HPDE6-E6E7 (cell line): ENCODE measurements around the gene CCDC39.
A peak's percentile ranks its signal among the peaks of the same experiment; 100 is the strongest.
"Not testable (repeated sequence)": the region's sequence is repeated elsewhere in the genome, so short reads cannot be mapped to it uniquely, and the experiment has no call there.

ENCODE experiments used
- DNase-seq: peaks from one replicate; pipeline ENCODE4 v3.0.0; 2011; ENCODE audit warnings: missing footprints; ENCODE audit errors: extremely low spot score

The CCDC39 gene

DNA sequence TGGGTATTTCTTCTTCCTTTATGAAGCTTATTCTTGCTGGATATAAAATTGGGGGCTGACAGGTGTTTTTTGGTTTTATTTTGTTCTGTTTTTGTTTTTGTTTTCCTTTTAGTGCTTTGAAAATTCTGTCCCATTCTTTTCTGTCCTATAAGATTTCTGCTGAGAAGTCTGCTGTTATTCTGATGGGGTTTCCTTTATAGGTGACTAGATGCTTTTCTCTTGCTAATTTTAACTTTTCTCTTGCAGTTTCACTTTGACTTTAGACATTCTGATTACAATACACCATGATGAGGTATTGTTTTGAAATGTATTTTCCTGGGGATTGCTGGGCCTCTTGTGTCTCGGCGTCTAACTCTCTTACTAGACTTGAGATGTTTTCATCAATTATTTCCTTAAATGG, 54.6 kb downstream of the CCDC39 start:
- no peak for DNase-seq

DNA sequence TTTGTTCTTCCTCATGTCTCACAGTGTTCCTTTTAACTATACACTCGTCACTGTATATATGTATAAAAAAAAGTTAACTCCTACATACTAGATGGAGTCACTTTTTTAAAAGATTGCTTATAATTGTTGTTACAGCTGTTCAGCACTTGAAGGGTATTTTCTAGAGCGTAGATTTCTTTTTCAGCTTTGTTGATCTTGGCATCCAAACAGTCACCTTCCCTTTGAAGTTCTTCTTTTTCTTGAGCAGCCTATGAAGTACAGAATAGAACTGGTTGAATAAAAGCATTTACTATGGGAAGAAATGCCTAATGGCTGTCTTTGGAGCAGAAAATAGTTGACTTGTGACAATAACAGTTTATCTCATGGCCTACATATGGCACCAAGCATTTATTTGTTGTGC, 59.6 kb downstream of the CCDC39 start:
- DNase-seq = no peak

GRCh38 chr3:180618563-180618962, 60.7 kb downstream of the CCDC39 start:
- not testable (repeated sequence) for DNase-seq

DNA sequence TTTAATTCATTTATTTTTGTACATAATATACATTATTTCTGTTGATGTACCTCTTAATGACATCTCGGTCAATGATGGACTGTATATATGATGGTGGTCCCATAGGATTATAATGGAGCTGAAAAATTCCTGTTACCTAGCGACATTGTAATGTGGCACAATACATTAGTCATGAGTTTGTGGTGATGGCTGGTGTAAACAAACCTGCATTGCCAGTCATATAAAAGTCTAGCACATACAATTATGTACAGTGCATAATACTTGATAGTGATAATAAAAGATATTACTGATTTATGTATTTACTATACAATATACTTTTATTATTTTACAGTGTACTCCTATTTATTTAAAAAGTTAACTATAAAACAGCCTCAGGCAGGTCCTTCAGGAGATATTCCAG, 62.2 kb downstream of the CCDC39 start:
- DNase-seq = no peak

DNA sequence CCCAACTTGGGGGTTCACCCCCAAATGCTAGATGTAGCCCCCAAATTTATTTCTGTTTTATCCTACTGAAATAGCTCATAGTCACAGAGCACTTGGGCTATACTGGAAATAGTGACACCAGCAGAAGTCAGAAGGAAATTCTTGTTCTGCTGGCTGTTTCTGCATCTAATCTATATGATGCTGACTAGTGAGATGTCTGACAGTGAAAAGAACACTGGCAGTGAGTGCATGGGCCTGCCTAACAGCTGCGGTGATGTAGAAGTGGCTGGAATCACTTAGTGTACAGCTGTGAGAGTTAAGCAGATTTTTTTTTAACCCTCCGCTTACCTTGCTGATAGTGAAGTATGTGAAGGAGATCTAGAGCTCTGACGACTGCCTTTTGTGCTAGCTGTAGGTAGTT, 63.3 kb downstream of the CCDC39 start:
- DNase-seq = no peak

DNA sequence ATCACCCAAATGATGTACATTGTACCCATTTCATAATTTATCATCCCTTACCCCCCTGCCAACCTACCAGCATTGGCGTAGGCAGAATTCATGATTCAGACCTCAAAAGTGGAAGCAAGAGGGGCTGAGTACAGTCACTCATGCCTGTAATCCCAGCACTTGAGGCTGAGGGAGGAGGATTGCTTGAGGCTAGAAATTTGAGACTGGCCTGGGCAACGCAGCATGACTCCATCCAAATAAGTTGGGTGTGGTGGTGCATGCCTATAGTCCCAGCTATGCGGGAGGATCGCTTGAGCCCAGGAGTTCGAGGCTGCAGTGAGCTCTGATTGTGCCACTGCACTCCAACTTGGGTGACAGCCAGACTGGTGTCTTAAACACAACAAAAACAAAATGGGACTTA, 66.9 kb downstream of the CCDC39 start:
- DNase-seq = no peak

- DNase-seq = no peak
Observed at GRCh38 chr3:180611006-180611405, 68.3 kb downstream of the CCDC39 start.

DNA sequence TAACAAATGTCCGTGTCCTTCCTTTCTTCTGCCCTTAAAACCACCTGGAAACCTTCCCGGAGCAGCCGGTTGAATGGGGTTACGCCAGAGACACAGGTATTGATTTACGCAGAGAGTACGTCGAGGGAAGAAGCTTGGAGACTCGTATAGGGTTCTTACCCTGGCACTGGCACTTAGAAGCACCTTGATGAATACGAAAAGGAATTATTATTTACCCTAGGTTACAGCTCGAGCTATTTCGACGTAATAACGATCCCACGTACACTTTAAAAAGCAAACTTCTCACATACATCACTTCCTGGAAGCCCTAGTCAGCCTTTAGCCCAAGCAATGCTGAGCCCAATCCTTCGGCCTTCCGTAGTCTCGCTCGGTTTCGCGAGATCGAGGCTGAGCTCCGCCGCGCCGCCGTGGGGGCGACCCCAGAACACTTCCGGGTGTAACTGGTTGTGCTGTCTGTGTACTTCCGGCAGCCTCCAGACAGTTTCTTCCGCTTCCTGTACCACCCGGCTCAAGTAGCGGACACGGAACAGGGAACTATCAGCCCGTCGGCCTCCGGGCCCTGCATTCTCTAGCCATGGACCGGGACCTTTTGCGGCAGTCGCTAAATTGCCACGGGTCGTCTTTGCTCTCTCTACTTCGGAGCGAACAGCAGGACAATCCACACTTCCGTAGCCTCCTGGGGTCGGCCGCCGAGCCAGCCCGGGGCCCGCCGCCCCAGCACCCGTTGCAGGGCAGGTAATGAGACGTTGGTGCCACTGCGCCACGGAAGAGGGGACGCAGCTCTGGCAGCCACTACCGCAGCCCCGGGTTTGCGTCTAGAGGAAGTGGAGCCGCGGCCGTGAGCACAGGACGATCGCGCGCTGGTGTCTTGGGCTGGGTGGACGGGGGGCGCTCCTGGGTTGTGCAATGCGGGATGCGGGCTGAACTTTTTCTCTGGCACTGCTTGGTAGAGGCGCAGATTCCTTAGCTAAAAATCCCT, 77.3 kb downstream of the CCDC39 start, which contains the start of gene TTC14:
Gene TTC14, plus strand, starts transcription at position 476 of the 979 bp plus-strand sequence. Its CDS starts 99 bp downstream, at position 575.
- DNase-seq = peak; percentile 88

DNA sequence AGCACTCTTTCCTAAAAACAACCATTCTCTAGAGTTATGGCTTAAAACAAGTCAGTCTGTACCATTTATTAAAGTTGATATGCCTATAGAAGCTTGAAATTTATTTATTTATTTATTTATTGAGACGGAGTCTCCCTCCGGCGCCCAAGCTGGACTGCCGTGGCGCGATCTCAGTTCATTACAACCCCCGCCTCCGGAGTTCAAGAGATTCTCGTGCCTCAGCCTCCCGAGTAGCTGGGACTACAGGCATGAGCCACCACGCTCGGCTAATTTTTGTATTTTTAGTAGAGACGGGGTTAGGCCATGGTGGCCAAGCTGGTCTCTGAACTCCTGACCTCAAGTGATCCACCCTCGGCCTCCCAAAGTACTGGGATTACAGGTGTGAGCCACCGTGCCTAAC, 78.8 kb downstream of the CCDC39 start:
- no peak for DNase-seq

- no peak for DNase-seq
Observed at GRCh38 chr3:180595559-180595935, 83.7 kb downstream of the CCDC39 start.

DNA sequence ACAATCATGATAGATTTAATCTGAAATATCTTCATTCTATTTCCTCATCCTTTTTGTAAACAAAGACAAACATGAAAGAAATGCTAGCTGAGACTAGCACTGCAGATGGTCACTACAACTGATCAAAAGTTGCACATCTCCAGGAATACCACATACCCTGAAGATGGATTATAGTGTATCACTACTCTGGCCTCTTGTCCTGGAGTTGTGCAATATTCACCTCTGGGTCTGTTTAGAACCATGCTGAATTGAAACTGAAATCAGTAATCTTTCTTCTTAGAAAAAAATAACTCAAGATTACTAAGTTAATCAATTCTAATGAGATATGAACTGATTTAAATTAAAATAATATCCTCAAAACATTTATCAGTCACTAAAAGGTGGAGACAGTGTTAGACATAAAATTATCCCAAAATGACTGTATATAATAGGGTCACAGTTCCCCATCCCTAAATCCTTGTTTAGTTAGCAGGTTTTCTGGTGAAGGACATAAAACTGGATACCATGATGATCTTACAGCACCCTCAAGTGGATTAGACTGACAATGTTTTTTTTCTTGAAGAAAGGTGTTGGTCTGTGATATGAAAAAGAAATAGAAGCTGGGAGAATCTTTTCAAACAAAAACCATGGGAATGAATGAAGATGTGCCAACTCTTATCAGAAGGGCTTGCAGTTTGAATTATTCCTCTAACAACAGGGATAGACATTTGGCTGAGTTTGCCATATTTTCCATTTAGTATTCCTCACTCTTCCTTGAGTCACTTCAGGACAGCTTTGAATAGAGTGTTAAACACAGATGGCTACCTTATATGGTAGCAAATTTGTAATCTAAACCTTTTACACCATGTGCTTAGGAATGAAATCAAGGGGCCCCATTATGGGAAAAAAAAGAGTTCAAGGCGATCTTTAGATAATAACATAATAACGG, 84.4 kb downstream of the CCDC39 start:
- DNase-seq = peak; percentile 26

DNA sequence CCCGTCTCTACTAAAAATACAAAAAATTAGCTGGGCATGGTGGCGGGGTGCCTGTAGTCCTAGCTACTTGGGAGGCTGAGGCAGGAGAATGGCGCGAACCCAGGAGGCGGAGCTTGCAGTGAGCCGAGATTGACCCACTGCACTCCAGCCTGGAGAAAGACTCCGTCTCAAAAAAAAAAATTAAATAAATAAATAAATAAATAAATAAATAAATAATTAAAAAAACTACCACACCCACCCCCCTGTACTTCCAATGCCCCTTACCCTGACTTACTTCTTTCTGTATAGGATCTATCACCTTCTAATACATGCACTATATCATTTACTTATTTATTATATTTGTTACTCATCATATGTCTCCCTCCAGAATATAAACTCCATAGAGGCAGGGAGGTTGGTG, 85.7 kb downstream of the CCDC39 start:
- not testable (repeated sequence) for DNase-seq

GRCh38 chr3:180590396-180590795, 88.9 kb downstream of the CCDC39 start:
- DNase-seq = no peak

DNA sequence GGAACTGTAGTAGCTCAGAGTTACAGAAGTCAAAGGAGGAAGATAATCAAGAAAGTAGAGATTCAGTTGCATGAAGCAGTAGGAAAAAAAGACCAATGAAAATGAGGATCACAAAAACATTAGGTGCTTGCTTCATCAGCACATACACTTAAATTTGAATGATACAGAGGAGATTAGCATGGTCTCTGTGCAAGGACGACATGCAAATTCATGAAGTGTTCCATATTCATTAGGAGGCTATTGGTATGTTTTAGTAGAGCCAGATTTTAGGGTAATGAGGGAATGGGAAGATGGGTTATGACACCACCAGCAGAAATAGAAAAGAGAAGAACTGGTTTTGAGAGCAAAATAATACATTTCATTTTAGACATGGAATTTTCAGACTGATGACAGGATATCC, 98.4 kb downstream of the CCDC39 start:
- DNase-seq = no peak

- DNase-seq = no peak
Observed at GRCh38 chr3:180575571-180575970, 103.7 kb downstream of the CCDC39 start.

DNA sequence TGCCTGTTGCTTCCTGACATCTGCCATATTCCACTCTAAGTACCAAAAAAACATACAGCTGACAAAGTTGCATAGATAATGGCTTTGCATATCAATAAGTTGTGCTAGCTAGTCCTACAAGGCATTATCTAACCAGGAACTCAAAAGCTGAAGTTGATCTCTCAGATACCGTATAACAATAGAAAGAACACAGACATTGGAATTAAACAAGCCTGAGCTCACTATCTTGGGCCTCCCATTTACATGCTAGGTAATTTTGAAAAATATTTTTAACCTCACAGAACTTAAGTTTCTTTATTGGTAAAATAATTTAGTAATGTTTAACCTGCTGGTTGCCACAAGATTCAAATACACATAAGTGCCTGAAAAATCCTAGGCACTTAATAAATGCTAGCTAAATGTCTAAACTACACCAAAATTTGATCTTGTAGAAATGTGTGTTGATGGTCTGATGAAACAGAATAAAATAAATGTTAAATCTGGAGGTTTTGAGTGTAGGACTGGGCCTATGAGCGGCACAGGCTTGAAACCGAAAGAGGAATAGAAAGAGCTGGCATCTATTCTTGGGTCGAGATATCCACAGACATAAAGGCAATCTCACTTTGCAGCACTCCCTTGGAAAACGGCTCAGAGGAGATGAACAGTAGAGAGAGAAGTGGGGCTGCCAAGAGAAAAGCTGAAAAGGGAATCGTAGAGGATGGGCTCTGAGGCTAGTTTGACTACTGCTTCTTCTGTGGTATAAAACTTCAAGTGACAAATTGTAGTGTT, 107.3 kb downstream of the CCDC39 start:
- no peak for DNase-seq

DNA sequence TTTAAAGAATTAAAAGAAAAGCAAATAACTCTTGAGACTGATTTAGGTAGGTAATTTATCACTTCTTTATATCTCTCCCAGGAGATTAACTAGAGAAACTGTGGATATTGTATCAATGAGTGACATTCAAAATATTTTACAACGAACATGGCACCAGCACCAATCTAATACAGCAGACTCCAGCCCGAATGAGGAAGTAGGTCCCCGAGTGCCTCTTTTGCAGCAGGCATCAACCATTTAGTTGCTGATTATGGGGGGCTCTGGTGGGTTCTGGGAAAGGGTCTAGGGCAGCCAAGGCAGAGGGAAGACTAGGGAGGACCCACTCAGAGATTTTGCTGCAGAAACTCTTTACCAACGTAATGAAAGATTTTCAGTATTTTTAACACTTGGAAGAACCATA, 109.1 kb downstream of the CCDC39 start:
- no peak for DNase-seq

GRCh38 chr3:180564676-180565075, 114.6 kb downstream of the CCDC39 start:
- no peak for DNase-seq
